Measurements from ENCODE around the gene OSM. TPM values are rescaled to one million over a fixed set of nuclear protein-coding genes. Genes with fewer than 3 reads are reported as not detected.

OSM gene
- total and polyA plus RNA-seq, 2 experiments from 2014 or later, result not detected

GRCh38 chr22:30243661-30244060 lies 23.0 kb downstream of the OSM start:
- Histone ChIP-seq H3K4me2 (no peak overlapping the region), H3F3A (replicated peaks; ENCODE audit: low read depth) (no peaks in the 10 kb centered on the region), H3K9me2 (ENCODE audit: insufficient read depth) (no peaks in the 10 kb centered on the region), H3K36me3 (ENCODE audit: insufficient read depth) (no peaks in the 10 kb centered on the region), H3K4me1 (ENCODE audit: insufficient read depth) (peaks cover 12% of the 10 kb centered on the region), H3K27me3 (ENCODE audit: insufficient read depth) (no peaks in the 10 kb centered on the region), H3K4me3 (no peak overlapping the region), H2AFZ (no peak overlapping the region), H4K20me1 (replicated peaks; ENCODE audit: insufficient read depth) (no peaks in the 10 kb centered on the region), H3K27ac (ENCODE audit: low read depth) (no peak overlapping the region), H3K79me2 (replicated peaks; ENCODE audit: insufficient read depth) (no peaks in the 10 kb centered on the region)
- H3K27ac Mint-ChIP-seq, result no peak overlapping the region
- no peak overlapping the region for H3K4me3 Mint-ChIP-seq
- peaks cover 17% of the 10 kb centered on the region for H3K27me3 Mint-ChIP-seq (ENCODE audit: insufficient read depth, low read depth, poor library complexity)
- no peak for TF ChIP-seq JUNB (IDR thresholded peaks at IDR 0.05; ENCODE audit: unreplicated experiment)
- ATAC-seq (no peak), DNase-seq (ENCODE audit: low spot score) (no peak)
- H3K9me3 Mint-ChIP-seq, result no peaks in the 10 kb centered on the region
- peaks cover 20% of the 10 kb centered on the region for H3K36me3 Mint-ChIP-seq (ENCODE audit: low read depth)
- peaks cover 33% of the 10 kb centered on the region for H3K4me1 Mint-ChIP-seq

DNA sequence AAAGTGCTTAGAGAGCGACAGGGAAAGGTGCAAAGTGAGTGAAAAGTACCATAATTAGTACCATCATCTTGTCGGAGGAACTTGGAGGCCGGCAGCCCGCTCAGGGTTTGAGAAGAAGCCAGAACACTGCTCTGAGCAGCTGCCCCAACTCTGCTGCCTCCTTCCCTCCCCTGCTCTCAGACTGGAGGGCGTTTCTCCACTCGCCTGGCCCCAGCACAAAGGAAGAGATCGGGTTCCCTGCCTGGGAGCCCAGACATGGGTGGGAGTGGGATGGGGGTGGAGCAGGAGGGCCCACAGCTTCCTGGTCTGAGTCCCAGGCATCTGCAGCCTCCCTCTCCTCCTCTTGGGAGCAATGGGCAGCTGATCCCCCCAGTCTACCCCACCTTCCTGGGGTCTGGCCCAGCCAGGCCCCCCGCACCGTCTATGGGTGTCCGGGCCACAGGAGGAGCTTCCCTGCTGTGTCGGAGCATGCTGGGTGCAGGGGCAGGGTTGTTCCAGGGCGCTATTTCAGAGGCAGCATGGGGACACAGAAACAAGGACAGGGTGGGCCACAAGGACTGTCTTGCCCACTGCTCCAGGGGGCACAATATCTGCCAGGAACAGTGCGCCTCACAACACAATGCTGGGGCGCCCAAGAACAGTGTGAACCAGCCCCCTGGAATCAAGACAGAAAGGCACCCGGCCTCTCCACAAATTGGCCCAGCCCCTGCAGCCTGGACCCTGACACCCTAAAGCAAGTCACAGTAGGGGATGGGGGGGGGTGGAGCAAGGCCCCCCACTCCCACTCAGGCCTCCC lies 24.9 kb downstream of the OSM start:
- Histone ChIP-seq H4K20me1 (replicated peaks; ENCODE audit: insufficient read depth) (no peaks in the 10 kb centered on the region), H3K27me3 (ENCODE audit: insufficient read depth) (no peaks in the 10 kb centered on the region), H3K27ac (ENCODE audit: low read depth) (no peak overlapping the region), H2AFZ (no peak overlapping the region), H3K36me3 (ENCODE audit: insufficient read depth) (no peaks in the 10 kb centered on the region), H3K4me2 (no peak overlapping the region), H3F3A (replicated peaks; ENCODE audit: low read depth) (no peaks in the 10 kb centered on the region), H3K9me2 (ENCODE audit: insufficient read depth) (no peaks in the 10 kb centered on the region), H3K4me3 (no peak overlapping the region), H3K79me2 (replicated peaks; ENCODE audit: insufficient read depth) (no peaks in the 10 kb centered on the region), H3K4me1 (ENCODE audit: insufficient read depth) (peaks cover 12% of the 10 kb centered on the region; the same call in 1 of the 2 replicates)
- H3K27ac Mint-ChIP-seq, result no peak overlapping the region
- no peak overlapping the region for H3K4me3 Mint-ChIP-seq
- no peaks in the 10 kb centered on the region; the same call in 2 of the 3 replicates for H3K9me3 Mint-ChIP-seq
- H3K4me1 Mint-ChIP-seq, result peaks cover 34% of the 10 kb centered on the region
- ATAC-seq (no peak), DNase-seq (ENCODE audit: low spot score) (no peak)
- H3K27me3 Mint-ChIP-seq (ENCODE audit: insufficient read depth, low read depth, poor library complexity), result peaks cover 16% of the 10 kb centered on the region
- peaks cover 20% of the 10 kb centered on the region for H3K36me3 Mint-ChIP-seq (ENCODE audit: low read depth)
- no peak for TF ChIP-seq CREB1 (CRISPR knock-in tag; IDR thresholded peaks at IDR 0.05; ENCODE audit: low read depth)
- no peak for TF ChIP-seq NANOG (IDR thresholded peaks at IDR 0.05; ENCODE audit: borderline replicate concordance)
- no peak for TF ChIP-seq EZH2phosphoT487 (IDR thresholded peaks at IDR 0.05; ENCODE audit: unreplicated experiment)
- TF ChIP-seq, protein P1, sequence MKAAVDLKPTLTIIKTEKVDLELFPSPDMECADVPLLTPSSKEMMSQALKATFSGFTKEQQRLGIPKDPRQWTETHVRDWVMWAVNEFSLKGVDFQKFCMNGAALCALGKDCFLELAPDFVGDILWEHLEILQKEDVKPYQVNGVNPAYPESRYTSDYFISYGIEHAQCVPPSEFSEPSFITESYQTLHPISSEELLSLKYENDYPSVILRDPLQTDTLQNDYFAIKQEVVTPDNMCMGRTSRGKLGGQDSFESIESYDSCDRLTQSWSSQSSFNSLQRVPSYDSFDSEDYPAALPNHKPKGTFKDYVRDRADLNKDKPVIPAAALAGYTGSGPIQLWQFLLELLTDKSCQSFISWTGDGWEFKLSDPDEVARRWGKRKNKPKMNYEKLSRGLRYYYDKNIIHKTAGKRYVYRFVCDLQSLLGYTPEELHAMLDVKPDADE (IDR thresholded peaks at IDR 0.05), result no peak
- TF ChIP-seq EZH2 (IDR thresholded peaks at IDR 0.05; ENCODE audit: low read depth, unreplicated experiment), result no peak
- TF ChIP-seq ZNF114 (CRISPR knock-in tag; IDR thresholded peaks at IDR 0.05), result no peak
- TF ChIP-seq, protein P2, sequence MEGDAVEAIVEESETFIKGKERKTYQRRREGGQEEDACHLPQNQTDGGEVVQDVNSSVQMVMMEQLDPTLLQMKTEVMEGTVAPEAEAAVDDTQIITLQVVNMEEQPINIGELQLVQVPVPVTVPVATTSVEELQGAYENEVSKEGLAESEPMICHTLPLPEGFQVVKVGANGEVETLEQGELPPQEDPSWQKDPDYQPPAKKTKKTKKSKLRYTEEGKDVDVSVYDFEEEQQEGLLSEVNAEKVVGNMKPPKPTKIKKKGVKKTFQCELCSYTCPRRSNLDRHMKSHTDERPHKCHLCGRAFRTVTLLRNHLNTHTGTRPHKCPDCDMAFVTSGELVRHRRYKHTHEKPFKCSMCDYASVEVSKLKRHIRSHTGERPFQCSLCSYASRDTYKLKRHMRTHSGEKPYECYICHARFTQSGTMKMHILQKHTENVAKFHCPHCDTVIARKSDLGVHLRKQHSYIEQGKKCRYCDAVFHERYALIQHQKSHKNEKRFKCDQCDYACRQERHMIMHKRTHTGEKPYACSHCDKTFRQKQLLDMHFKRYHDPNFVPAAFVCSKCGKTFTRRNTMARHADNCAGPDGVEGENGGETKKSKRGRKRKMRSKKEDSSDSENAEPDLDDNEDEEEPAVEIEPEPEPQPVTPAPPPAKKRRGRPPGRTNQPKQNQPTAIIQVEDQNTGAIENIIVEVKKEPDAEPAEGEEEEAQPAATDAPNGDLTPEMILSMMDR (conservative IDR thresholded peaks at IDR 0.05; ENCODE audit: low read depth in 2 of 2), result no peak
- TF ChIP-seq, protein P3, sequence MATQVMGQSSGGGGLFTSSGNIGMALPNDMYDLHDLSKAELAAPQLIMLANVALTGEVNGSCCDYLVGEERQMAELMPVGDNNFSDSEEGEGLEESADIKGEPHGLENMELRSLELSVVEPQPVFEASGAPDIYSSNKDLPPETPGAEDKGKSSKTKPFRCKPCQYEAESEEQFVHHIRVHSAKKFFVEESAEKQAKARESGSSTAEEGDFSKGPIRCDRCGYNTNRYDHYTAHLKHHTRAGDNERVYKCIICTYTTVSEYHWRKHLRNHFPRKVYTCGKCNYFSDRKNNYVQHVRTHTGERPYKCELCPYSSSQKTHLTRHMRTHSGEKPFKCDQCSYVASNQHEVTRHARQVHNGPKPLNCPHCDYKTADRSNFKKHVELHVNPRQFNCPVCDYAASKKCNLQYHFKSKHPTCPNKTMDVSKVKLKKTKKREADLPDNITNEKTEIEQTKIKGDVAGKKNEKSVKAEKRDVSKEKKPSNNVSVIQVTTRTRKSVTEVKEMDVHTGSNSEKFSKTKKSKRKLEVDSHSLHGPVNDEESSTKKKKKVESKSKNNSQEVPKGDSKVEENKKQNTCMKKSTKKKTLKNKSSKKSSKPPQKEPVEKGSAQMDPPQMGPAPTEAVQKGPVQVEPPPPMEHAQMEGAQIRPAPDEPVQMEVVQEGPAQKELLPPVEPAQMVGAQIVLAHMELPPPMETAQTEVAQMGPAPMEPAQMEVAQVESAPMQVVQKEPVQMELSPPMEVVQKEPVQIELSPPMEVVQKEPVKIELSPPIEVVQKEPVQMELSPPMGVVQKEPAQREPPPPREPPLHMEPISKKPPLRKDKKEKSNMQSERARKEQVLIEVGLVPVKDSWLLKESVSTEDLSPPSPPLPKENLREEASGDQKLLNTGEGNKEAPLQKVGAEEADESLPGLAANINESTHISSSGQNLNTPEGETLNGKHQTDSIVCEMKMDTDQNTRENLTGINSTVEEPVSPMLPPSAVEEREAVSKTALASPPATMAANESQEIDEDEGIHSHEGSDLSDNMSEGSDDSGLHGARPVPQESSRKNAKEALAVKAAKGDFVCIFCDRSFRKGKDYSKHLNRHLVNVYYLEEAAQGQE (IDR thresholded peaks at IDR 0.05; ENCODE audit: unreplicated experiment), result no peak
- TF ChIP-seq JUNB (IDR thresholded peaks at IDR 0.05; ENCODE audit: unreplicated experiment), result no peak
- no peak for TF ChIP-seq ZNF331 (CRISPR knock-in tag; IDR thresholded peaks at IDR 0.05; ENCODE audit: low read depth)

Measured in GM23338 (cell line).